GM12865 (cell line): Measurements from ENCODE around the gene PINLYP.

Experiments
- DNase-seq: peaks from one replicate; pipeline ENCODE4 v3.0.0; 2010; ENCODE audit warnings: low read depth
- H3K4me3 ChIP-seq: 2 replicates; pipeline ENCODE4 v1.5.1; 2011; ENCODE audit warnings: mild to moderate bottlenecking, low read depth, low read length, control low read depth
- TF ChIP-seq, protein P1 (sequence below): IDR thresholded peaks from 2 replicates; pipeline ENCODE4 v1.5.1; 2011; ENCODE audit warnings: low read length, control low read depth, low read depth, inconsistent platforms; ENCODE audit not compliant: insufficient read depth; ENCODE audit errors: missing control alignments

Gene PINLYP

DNA sequence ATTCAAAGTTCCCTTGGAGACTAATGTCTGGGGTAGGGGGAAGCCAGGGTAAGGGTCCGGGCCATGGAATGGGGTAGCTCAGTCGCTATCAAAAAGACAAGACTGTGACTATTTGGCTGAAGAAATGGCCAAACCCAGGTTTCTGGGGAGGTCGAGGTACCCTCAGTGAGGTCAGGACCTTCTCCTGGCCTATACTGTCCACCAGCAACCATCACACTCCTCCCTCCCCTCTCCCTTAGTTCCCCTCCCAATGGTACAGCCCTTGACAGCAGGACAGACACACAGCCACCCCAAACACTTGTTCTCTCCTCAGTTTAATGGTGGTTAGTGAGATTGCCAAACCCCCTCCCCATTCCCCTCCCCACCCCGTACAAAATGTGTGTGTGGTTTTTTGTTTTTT is 46.5 kb downstream of the PINLYP start:
- H3K4me3 ChIP-seq, result no peak overlapping the region
- TF ChIP-seq, protein P1, sequence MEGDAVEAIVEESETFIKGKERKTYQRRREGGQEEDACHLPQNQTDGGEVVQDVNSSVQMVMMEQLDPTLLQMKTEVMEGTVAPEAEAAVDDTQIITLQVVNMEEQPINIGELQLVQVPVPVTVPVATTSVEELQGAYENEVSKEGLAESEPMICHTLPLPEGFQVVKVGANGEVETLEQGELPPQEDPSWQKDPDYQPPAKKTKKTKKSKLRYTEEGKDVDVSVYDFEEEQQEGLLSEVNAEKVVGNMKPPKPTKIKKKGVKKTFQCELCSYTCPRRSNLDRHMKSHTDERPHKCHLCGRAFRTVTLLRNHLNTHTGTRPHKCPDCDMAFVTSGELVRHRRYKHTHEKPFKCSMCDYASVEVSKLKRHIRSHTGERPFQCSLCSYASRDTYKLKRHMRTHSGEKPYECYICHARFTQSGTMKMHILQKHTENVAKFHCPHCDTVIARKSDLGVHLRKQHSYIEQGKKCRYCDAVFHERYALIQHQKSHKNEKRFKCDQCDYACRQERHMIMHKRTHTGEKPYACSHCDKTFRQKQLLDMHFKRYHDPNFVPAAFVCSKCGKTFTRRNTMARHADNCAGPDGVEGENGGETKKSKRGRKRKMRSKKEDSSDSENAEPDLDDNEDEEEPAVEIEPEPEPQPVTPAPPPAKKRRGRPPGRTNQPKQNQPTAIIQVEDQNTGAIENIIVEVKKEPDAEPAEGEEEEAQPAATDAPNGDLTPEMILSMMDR, result no peak
- no peak for DNase-seq

DNA sequence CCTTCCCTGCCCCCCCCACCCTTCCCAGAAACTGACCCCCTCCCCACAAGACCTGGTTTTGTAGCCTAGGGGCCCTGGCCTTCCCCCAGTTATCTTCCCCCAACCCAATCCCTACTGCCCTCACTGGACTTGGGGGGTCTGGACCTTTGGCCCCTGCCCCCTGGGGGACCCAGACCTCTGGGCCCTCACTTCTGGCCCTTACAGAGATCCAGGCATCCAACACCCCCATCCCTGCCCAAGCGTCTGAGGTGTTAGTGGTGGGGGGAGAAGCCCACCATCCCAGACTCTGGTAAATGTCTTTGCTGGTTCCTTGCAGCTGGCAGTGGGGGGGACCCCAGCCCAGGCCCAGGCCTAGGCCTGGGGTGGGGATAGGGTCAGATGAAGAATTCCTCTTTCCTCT is 47.4 kb downstream of the PINLYP start:
- DNase-seq, result no peak
- TF ChIP-seq, protein P1, result no peak
- no peak overlapping the region for H3K4me3 ChIP-seq

DNA sequence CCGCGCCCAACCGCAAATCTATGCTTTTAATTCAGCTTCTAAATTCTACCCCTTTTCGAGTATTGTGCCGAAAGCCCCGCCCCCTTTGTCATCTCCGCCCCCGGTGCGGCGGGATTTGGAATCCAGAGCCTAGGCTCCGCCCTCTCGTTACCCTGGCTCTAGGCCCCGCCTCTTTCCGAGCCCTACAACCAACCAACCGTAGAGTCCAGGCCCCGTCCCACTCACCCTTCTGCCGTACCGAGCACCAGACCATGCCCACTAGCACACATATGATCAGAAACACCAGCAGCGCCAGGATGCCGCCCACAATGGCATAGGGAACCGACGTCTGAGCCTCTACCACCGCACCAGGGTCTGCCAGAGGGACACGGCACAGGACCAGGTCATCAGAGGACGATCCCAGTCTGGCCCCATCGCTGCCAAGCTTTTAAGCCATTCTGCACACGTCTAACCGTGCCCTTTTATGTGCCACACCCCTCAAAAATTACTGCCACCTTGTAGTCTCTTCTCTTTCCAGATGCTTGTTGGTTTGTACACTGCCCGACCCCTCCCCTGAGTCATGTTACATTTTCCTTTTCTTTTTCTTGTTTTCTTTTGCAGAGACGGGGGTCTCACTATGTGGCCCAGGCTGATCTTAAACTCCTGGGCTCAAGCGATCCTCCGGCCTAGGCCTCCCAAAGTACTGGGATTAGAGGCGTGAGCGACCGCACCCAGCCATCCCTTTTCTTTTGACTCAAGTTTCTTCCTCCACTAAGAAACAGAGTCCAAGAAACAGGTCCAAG is 48.5 kb downstream of the PINLYP start:
- TF ChIP-seq, protein P1, result no peak
- no peak for DNase-seq
- no peak overlapping the region for H3K4me3 ChIP-seq

DNA sequence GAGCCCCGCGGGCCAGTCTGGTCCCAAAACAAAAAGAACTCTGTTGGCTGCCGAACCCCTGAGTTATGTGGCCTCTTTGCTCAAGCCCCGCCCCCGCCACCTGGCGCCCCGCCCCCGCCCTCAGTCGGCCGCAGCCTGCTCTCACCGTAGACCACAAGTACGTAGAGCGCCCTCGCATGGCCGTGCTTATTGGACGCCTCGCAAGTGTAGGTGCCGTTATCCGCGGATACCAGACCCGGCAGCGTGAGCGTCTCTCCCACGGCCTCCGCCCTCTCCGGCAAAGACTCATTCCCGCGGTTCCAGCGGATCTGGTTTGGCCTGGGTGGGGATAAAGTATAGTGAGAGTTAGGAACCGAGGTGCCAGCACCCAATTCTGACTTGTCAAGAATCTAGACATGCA is 49.3 kb downstream of the PINLYP start:
- H3K4me3 ChIP-seq, result no peak overlapping the region
- peak; percentile 82 for DNase-seq
- TF ChIP-seq, protein P1, result peak; percentile 34

DNA sequence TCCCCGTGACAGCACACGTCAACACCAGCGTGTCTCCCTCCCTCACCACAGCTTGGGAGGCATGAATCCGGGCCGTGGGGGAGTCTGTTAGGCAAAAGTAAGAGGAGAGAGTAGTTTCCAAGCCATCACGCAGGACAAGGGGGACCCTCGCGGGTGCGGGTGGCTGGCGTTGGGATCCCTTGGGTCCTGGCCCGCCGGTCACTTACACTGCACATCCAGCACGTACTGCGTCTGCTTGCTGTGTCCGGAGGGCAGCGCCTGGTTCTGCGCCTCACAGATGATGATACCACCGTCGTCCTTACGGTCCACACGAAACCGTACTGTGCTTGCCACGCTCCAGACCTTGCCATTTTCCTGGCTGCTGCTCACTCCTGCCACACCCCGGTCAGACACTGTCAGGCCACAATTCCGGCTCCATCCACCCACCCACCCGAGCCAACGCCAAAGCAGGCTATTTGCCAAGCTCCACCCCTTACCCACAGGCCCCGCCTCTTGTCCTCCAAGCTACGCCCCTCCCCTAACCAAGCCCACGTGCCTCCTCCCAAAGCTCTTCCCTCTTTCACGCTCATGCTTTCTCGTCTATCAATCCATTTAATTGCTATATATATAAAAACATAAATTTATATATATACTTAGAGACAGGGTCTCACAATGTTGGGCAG is 50.4 kb downstream of the PINLYP start:
- DNase-seq, result peak; percentile 23
- TF ChIP-seq, protein P1, result no peak
- H3K4me3 ChIP-seq, result no peak overlapping the region

DNA sequence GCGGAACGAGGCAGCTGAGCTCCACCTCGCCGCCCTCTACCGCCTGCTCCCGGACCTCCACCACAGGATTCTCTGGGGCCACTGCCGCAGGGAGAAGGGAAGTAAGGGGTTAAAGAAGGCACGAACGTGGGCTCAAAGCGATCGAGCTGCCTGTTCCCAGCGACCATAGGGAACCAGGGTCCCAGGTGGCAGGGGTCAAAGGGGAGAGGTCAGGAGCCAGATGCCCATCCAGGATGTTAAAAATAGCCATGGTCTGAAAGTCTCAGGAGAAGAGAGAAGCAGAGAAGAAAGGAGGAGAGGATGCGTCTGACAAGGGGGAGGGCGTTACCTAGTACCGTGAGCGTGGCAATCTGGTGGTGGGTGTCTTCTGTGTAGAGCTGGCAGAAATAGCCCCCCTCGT is 51.2 kb downstream of the PINLYP start:
- H3K4me3 ChIP-seq, result no peak overlapping the region
- TF ChIP-seq, protein P1, result no peak
- DNase-seq, result no peak
